ENCODE measurements around the gene MRPL48.

MRPL48 gene

GRCh38 chr11:73758451-73758850, 29.2 kb upstream of the MRPL48 start:
- DNase-seq (ENCODE audit: low read depth): no peak
- no peak for TF ChIP-seq CTCF (IDR thresholded peaks at IDR 0.05; ENCODE audit: insufficient read depth, low read depth, low read length, missing control alignments)
- H3K4me3 ChIP-seq (ENCODE audit: low read length): peak overlapping the region; percentile 83

GRCh38 chr11:73759610-73760134, 28.0 kb upstream of the MRPL48 start:
- no peak for DNase-seq (ENCODE audit: low read depth)
- no peak for TF ChIP-seq CTCF (IDR thresholded peaks at IDR 0.05; ENCODE audit: insufficient read depth, low read depth, low read length, missing control alignments)
- H3K4me3 ChIP-seq (ENCODE audit: low read length): peak overlapping the region; percentile 83

- DNase-seq (ENCODE audit: low read depth): no peak
- TF ChIP-seq CTCF (IDR thresholded peaks at IDR 0.05; ENCODE audit: insufficient read depth, low read depth, low read length, missing control alignments): no peak
- peak overlapping the region; percentile 83 for H3K4me3 ChIP-seq (ENCODE audit: low read length)
These were observed 27.5 kb upstream of the MRPL48 start for GRCh38 chr11:73760135-73760678.

GRCh38 chr11:73760679-73761402, 26.8 kb upstream of the MRPL48 start, which contains the start of gene RAB6A:
Gene RAB6A, minus strand, starts transcription at chr11:73761074. Its CDS starts 439 bp downstream, at chr11:73760635.
- DNase-seq (ENCODE audit: low read depth): peak; percentile 100
- peak; percentile 41 for TF ChIP-seq CTCF (IDR thresholded peaks at IDR 0.05; ENCODE audit: insufficient read depth, low read depth, low read length, missing control alignments)

GRCh38 chr11:73761403-73761945, 26.2 kb upstream of the MRPL48 start:
- H3K4me3 ChIP-seq (ENCODE audit: low read length): peak overlapping the region; percentile 37
- TF ChIP-seq CTCF (IDR thresholded peaks at IDR 0.05; ENCODE audit: insufficient read depth, low read depth, low read length, missing control alignments): no peak
- peak; percentile 18 for DNase-seq (ENCODE audit: low read depth)

More at GRCh38 chr11:73760679-73761402, 26.8 kb upstream of the MRPL48 start, which contains the start of gene RAB6A:
- H3K4me3 ChIP-seq (ENCODE audit: low read length): peak within 1 kb of the TSS; percentile 83

GRCh38 chr11:73762732-73763131, 24.9 kb upstream of the MRPL48 start:
- TF ChIP-seq CTCF (IDR thresholded peaks at IDR 0.05; ENCODE audit: insufficient read depth, low read depth, low read length, missing control alignments): no peak
- no peak overlapping the region for H3K4me3 ChIP-seq (ENCODE audit: low read length)

More at GRCh38 chr11:73762732-73763131, 24.9 kb upstream of the MRPL48 start:
- no peak for DNase-seq (ENCODE audit: low read depth)
